HCT116 (cell line): Measurements from ENCODE around the gene RXFP2. TPM values are rescaled to one million over a fixed set of nuclear protein-coding genes. Genes with fewer than 3 reads are reported as not detected.

Experiments used
- ATAC-seq: fragments of 200-7000 bp; cut with Tn5 transposase; 2 replicates; pipeline ENCODE4 v1.9.1; 2020; ENCODE audit warnings: mild to moderate bottlenecking, moderate library complexity
- BruUV-seq: library from RNA; stranded (reverse); fragments of 400-500 nt; replicated peaks from 2 replicates; lab custom pipeline; 2021; lab: Mats Ljungman, UMichigan
- CTCF ChIA-PET: fragments of 300-600 bp; sonication (Branson Sonifier 250); formaldehyde crosslinking; loops from one replicate; lab custom pipeline; 2021; ENCODE audit warnings: antibody characterized with exemption; lab: Charles Lee
- POLR2A ChIA-PET: fragments of 300-600, 350-600 bp; sonication (Branson Sonifier 250); formaldehyde crosslinking; loops from one replicate; lab custom pipeline; 2021; ENCODE audit warnings: antibody characterized with exemption; lab: Charles Lee
- RAD21 ChIA-PET, 2 experiments: fragments of 300-600 bp; sonication (Branson Sonifier 250); formaldehyde crosslinking; loops; one replicate each; lab custom pipeline; 2023; ENCODE audit warnings: low total read pairs in 2 of 2; ENCODE audit not compliant: uncharacterized antibody in 2 of 2, unreplicated experiment in 2 of 2, low non-redundant PET in 1 of 2; lab: Charles Lee
- DNase-seq: peaks from one replicate; pipeline ENCODE4 v3.0.0-alpha.2; 2010; ENCODE audit warnings: low read depth, low spot score
- H2AFZ ChIP-seq: fragments of 200-600 bp; shearing (Covaris generic), sonication (generic); 2 replicates; pipeline ENCODE4 v1.6.1; 2017; ENCODE audit warnings: low read depth, mixed run types, mixed read lengths, antibody characterized with exemption, low read length; ENCODE audit not compliant: poor library complexity, severe bottlenecking
- H3K27ac ChIP-seq: 2 replicates; pipeline ENCODE4 v1.5.1; 2012; ENCODE audit warnings: low read depth, low read length
- H3K27me3 ChIP-seq: fragments of 200-600 bp; sonication (generic); 2 replicates; pipeline ENCODE4 v1.6.1; 2016; ENCODE audit warnings: mixed run types, low read length, mixed read lengths; ENCODE audit not compliant: insufficient read depth
- H3K36me3 ChIP-seq, 2 experiments: fragments of 200-500 bp in 1 of 2; fragments of 200-600 bp in 1 of 2; sonication (Bioruptor generic) in 1 of 2; sonication (generic) in 1 of 2; 2 replicates each; pipeline versions ENCODE4 v1.5.1 to v1.6.1; 2014 to 2016; ENCODE audit warnings: low read length in 2 of 2, inconsistent platforms in 1 of 2, mixed read lengths in 1 of 2, mixed run types in 1 of 2; ENCODE audit not compliant: insufficient read depth in 2 of 2, control insufficient read depth in 1 of 2
- H3K4me1 ChIP-seq, 2 experiments: fragments of 200-600 bp in 1 of 2; sonication (generic) in 1 of 2; 2 replicates each; pipeline versions ENCODE4 v1.5.1 to v1.6.1; 2012 to 2017; ENCODE audit warnings: low read length in 2 of 2, inconsistent platforms in 1 of 2, mild to moderate bottlenecking in 1 of 2, mixed read lengths in 1 of 2, mixed run types in 1 of 2, moderate library complexity in 1 of 2; ENCODE audit not compliant: insufficient read depth in 2 of 2, control insufficient read depth in 1 of 2
- H3K4me2 ChIP-seq: fragments of 200-600 bp; sonication (generic); 2 replicates; pipeline ENCODE4 v1.6.1; 2017; ENCODE audit warnings: mixed run types, low read length, mixed read lengths
- H3K4me3 ChIP-seq, 2 experiments: fragments of 200-600 bp in 1 of 2; sonication (generic) in 1 of 2; replicated peaks in 1 of 2; 2 replicates each; pipeline ENCODE4 v1.5.1; 2011 to 2016; ENCODE audit warnings: low read length in 2 of 2, control low read depth in 1 of 2, low read depth in 1 of 2, mild to moderate bottlenecking in 1 of 2, mixed read lengths in 1 of 2, mixed run types in 1 of 2
- H3K79me2 ChIP-seq: fragments of 200-600 bp; sonication (generic); 2 replicates; pipeline ENCODE4 v1.6.1; 2017; ENCODE audit warnings: mild to moderate bottlenecking, mixed run types, low read length, moderate library complexity, mixed read lengths; ENCODE audit not compliant: insufficient read depth
- H3K9ac ChIP-seq: fragments of 200-600 bp; sonication (generic); 2 replicates; pipeline ENCODE4 v1.6.1; 2016; ENCODE audit warnings: low read length, mixed read lengths
- H3K9me2 ChIP-seq: fragments of 200-600 bp; sonication (generic), shearing (Covaris generic); 2 replicates; pipeline ENCODE4 v1.6.1; 2017; ENCODE audit warnings: mixed run types, mild to moderate bottlenecking, moderate library complexity; ENCODE audit not compliant: insufficient read depth
- H3K9me3 ChIP-seq, 2 experiments: fragments of 200-500 bp in 1 of 2; fragments of 200-600 bp in 1 of 2; sonication (Bioruptor generic) in 1 of 2; sonication (generic) in 1 of 2; 2 replicates each; pipeline ENCODE4 v1.6.1; 2014 to 2017; ENCODE audit warnings: low read length in 2 of 2, mixed read lengths in 2 of 2, inconsistent platforms in 1 of 2, low read depth in 1 of 2, mild to moderate bottlenecking in 1 of 2, mixed run types in 1 of 2, moderate library complexity in 1 of 2; ENCODE audit not compliant: control insufficient read depth in 1 of 2, insufficient read depth in 1 of 2
- H4K20me1 ChIP-seq: fragments of 200-600 bp; sonication (generic), shearing (Covaris generic); 2 replicates; pipeline ENCODE4 v1.6.1; 2017; ENCODE audit warnings: mixed run types, mild to moderate bottlenecking, moderate library complexity; ENCODE audit not compliant: insufficient read depth
- ATF3 ChIP-seq: IDR thresholded peaks from 2 replicates; pipeline ENCODE4 v1.6.1; 2012
- EZH2phosphoT487 ChIP-seq: fragments of 200-600 bp; IDR thresholded peaks from 2 replicates; pipeline ENCODE4 v1.6.1; 2018; ENCODE audit warnings: antibody characterized with exemption, borderline replicate concordance
- MAX ChIP-seq: IDR thresholded peaks from 2 replicates; pipeline ENCODE4 v1.6.1; 2012
- REST ChIP-seq: IDR thresholded peaks from 2 replicates; pipeline ENCODE4 v1.6.1; 2012; ENCODE audit warnings: low read depth
- ZNF274 ChIP-seq: fragments of 200-500 bp; sonication (Bioruptor generic); IDR thresholded peaks from 2 replicates; pipeline ENCODE4 v1.6.1; 2014; ENCODE audit warnings: mild to moderate bottlenecking, low read depth, low read length, inconsistent platforms
- intact Hi-C: fragments of 100-400 bp; cut with micrococcal nuclease; formaldehyde crosslinking; loops from 2 replicates; pipeline ENCODE4 v1.10.0; 2022
- total RNA-seq: library from RNA; stranded (reverse); gene quantifications from one replicate; pipeline ENCODE4 v1.2.1, GENCODE V29; 2021; ENCODE audit not compliant: unreplicated experiment

The RXFP2 gene
- total RNA-seq, 1 experiment from 2014 or later: not detected

GRCh38 chr13:31731921-31732320, 7.4 kb upstream of the RXFP2 start:
- Histone ChIP-seq H4K20me1 (no peaks in the 10 kb centered on the region; the same call in 1 of the 2 replicates), H3K4me3 (no peak overlapping the region), H3K9me2 (no peaks in the 10 kb centered on the region), H3K27me3 (peaks cover 53% of the 10 kb centered on the region), H2AFZ (no peak overlapping the region), H3K36me3 (no peaks in the 10 kb centered on the region), H3K9ac (no peak overlapping the region), H3K4me1 (no peaks in the 10 kb centered on the region), H3K9me3 (no peaks in the 10 kb centered on the region), H3K79me2 (no peaks in the 10 kb centered on the region), H3K4me2 (no peak overlapping the region), H3K27ac (no peak overlapping the region)
- POLR2A ChIA-PET: no interaction called here
- CTCF ChIA-PET: interaction anchor here (1.1 kb wide), 1 partner anchor 9 kb away, joined by 3 read pairs; no protein-coding TSS in a partner anchor
- DNase-seq (no peak), ATAC-seq (no peak)
- TF ChIP-seq EZH2phosphoT487: no peak
- no peak for TF ChIP-seq MAX
- no peak for TF ChIP-seq ZNF274
- no peak for TF ChIP-seq REST
- TF ChIP-seq ATF3: no peak
- no TSS peak for BruUV-seq
- RAD21 ChIA-PET: no interaction called here
- intact Hi-C loops: no loop called here
